Stimulated activated CD4-positive, alpha-beta T cell treated with anti-CD3 and anti-CD28 coated beads, Interleukin-12 subunit alpha, Interleukin-12 subunit beta, amount 100 ng/mL, for 24 hours (primary cell): Measurements from ENCODE around the gene PRAMEF2.
"Not testable (repeated sequence)": the region's sequence is repeated elsewhere in the genome, so short reads cannot be mapped to it uniquely, and the experiment has no call there.

Experiments used
- DNase-seq, 2 experiments: peaks; one replicate each; pipeline ENCODE4 v3.0.0-alpha.2; 2020; ENCODE audit warnings: low read depth in 2 of 2

Gene PRAMEF2

GRCh38 chr1:12856786-12857185, at the start of gene PRAMEF2:
PRAMEF2 (plus strand) TSS chr1:12857086; CDS start chr1:12859010, 1,924 bp downstream.
- DNase-seq: not testable (repeated sequence)

DNA sequence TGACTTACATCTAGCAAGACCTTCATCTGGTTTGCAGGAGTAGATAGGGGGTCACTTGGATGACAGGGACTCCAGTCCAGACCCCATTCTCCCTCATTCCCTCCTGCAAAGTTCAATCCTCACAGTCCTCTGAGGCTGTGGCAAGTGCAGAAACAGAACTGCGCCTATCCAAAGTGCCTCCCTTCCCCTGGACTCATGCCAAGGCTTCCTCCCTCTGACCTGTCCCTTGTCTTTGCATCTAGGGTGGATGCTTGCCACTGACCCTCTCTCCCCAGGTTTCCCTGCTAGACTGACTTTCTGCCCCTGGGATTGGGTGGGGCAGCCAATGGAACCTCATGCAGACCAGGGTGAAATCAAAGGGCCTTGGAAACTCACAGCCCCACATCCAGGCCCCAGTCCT, 47.0 kb upstream of the PRAMEF2 start:
- no peak for DNase-seq

- no peak for DNase-seq
Observed at GRCh38 chr1:12810691-12811408, 46.0 kb upstream of the PRAMEF2 start.

DNA sequence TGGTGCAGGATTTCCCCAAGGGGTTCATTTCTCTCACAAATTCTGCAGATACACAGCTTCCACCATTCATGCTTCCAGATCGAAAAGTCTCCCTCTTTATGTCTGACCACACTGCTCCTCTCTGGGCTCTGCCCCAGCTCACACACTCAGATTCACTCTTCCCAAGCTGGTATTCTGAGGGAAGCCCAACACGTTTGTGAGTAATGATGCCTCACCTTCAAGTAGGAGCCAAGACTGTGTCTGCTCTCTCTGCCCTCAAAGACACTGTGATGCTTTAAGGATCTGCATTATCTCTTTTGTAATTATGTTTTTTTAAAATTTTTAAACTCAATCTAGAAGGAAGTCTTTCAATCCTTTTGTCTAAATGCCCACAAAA, 45.5 kb upstream of the PRAMEF2 start:
- DNase-seq: no peak

DNA sequence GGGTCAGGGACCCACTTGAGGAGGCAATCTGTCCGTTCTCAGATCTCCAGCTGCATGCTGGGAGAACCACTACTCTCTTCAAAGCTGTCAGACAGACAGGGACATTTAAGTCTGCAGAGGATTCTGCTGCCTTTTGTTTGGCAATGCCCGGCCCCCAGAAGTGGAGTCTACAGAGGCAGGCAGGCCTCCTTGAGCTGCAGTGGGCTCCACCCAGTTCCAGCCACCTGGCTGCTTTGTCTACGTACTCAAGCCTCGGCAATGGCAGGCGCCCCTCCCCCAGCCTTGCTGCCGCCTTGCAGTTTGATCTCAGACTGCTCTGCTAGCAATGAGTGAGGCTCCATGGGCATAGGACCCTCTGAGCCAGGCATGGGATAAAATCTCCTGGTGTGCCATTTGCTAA, 37.8 kb upstream of the PRAMEF2 start:
- DNase-seq: not testable (repeated sequence)

DNA sequence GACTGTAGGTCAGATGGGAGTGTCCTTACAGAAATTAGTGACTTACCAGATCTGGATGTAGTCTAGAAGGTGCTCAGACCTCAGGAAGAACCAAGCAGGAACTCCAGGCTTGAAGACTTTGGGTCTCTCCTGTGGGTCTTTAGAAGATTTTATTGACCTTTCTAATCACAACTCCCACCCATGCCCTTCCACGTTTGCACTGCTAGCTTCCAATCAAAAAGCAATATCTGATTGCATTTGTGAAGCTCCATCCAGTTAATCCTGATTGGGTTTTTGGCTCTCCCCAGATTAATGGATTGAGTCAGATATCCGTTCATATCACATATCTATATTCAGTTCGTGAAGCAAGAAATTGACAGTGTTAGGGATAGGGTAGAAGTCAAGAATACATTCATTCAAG, 25.6 kb upstream of the PRAMEF2 start, which contains the start of gene PRAMEF11:
PRAMEF11 (minus strand) TSS at position 101 of the 400 bp plus-strand sequence. CDS start 2,621 bp downstream, outside the sequence.
- not testable (repeated sequence) for DNase-seq

GRCh38 chr1:12833251-12833650, 23.6 kb upstream of the PRAMEF2 start:
- DNase-seq: not testable (repeated sequence)

DNA sequence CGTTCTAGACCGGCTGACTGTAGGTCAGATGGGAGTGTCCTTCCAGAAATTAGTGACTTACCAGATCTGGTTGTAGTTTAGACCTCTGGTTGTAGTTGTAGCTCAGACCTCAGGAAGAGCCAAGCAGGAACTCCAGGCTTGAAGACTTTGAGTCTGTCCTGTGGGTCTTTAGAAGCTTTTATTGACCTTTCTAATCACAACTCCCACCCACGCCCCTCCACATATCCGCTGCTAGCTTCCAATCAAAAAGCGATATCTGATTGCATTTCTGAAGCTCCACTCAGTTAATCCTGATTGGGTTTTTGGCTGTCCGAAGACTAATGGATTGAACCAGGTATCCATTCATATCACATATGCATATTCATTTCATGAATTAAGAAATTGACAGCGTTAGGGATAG, 8.3 kb upstream of the PRAMEF2 start, which contains the start of gene HNRNPCL1:
HNRNPCL1 (minus strand) TSS at position 101 of the 400 bp plus-strand sequence. CDS start 431 bp downstream, outside the sequence.
- not testable (repeated sequence) for DNase-seq

GRCh38 chr1:12851779-12852178, 5.1 kb upstream of the PRAMEF2 start:
- DNase-seq: no peak

DNA sequence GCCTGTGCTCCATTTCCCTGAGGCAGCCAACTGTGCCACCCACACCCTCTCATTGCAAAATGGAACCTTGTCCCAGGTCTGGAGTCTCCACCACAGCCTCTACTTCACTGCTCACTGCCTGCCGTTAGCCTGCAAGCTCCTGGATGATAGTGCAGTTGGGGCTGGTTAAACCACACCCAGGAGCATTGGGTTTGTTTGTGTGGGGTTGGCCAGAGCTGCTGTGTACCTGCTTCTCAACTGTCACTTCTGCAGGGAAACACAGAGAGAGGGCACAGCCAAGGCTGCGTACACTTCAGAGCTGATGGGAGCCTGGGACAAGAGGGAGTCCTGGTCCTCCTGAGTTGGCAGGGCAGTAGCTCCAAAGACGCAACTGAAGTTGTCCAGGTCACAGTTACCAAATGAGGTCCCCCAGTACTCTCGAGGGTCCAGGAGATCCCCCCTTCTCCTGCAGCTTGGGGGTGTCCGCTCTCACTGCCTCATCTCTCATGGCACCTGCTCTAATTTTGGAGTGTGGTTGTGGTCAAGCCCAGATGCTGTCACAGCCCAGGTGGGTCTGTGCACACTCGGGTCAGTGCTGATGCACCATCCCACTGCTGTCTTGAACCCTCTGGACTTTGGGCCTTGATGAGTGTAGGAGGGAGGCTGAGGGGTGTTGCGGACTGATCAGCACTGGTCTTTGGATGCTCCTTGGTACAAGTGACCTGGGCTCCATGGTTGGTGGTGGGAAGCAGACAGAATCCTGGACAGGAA, 6.4 kb downstream of the PRAMEF2 start:
- not testable (repeated sequence) for DNase-seq

- DNase-seq: not testable (repeated sequence)
Observed at GRCh38 chr1:12878453-12878852, 21.6 kb downstream of the PRAMEF2 start.

DNA sequence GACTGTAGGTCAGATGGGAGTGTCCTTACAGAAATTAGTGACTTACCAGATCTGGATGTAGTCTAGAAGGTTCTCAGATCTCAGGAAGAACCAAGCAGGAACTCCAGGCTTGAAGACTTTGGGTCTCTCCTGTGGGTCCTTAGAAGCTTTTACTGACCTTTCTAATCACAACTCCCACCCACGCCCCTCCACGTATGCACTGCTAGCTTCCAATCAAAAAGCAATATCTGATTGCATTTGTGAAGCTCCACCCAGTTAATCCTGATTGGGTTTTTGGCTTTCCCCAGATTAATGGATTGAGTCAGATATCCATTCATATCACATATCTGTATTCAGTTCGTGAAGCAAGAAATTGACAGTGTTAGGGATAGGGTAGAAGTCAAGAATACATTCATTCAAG, 29.2 kb downstream of the PRAMEF2 start, which contains the start of gene PRAMEF4:
PRAMEF4 (minus strand) TSS at position 101 of the 400 bp plus-strand sequence. CDS start 2,807 bp downstream, outside the sequence.
- DNase-seq: not testable (repeated sequence)

GRCh38 chr1:12898170-12898569, 41.3 kb downstream of the PRAMEF2 start, which contains the start of gene PRAMEF10:
PRAMEF10 (minus strand) TSS chr1:12898270; CDS start chr1:12895847, 2,423 bp downstream.
- not testable (repeated sequence) for DNase-seq

GRCh38 chr1:12899186-12899585, 42.3 kb downstream of the PRAMEF2 start:
- DNase-seq: not testable (repeated sequence)

- not testable (repeated sequence) for DNase-seq
Observed at GRCh38 chr1:12903793-12904572, 47.1 kb downstream of the PRAMEF2 start.
